ENCODE data around the gene DIAPH1. TPM values are rescaled to one million over a fixed set of nuclear protein-coding genes. Genes with fewer than 3 reads are reported as not detected.

Gene DIAPH1
- polyA plus RNA-seq, 1 experiment: 27.1 TPM

- ChIA-PET POLR2A (no interaction called here), CTCF (interaction anchor here (1.2 to 1.6 kb wide), 2 partner anchors 49 to 51 kb away, joined by 3 to 4 read pairs; no protein-coding TSS in a partner anchor)
- H3K9me3 ChIP-seq (ENCODE audit: control insufficient read depth, insufficient read depth, low read length): no peaks in the 10 kb centered on the region; the same call in 1 of the 2 replicates
- no peaks in the 10 kb centered on the region for H3K27me3 ChIP-seq (ENCODE audit: control insufficient read depth, insufficient read depth, low read length)
- TF ChIP-seq, protein P1, sequence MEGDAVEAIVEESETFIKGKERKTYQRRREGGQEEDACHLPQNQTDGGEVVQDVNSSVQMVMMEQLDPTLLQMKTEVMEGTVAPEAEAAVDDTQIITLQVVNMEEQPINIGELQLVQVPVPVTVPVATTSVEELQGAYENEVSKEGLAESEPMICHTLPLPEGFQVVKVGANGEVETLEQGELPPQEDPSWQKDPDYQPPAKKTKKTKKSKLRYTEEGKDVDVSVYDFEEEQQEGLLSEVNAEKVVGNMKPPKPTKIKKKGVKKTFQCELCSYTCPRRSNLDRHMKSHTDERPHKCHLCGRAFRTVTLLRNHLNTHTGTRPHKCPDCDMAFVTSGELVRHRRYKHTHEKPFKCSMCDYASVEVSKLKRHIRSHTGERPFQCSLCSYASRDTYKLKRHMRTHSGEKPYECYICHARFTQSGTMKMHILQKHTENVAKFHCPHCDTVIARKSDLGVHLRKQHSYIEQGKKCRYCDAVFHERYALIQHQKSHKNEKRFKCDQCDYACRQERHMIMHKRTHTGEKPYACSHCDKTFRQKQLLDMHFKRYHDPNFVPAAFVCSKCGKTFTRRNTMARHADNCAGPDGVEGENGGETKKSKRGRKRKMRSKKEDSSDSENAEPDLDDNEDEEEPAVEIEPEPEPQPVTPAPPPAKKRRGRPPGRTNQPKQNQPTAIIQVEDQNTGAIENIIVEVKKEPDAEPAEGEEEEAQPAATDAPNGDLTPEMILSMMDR (IDR thresholded peaks at IDR 0.05; ENCODE audit: low read depth, low read length): no peak
- H3K4me3 ChIP-seq (ENCODE audit: low read depth, low read length): no peak overlapping the region
- no peak overlapping the region for H3K27ac ChIP-seq (ENCODE audit: low read depth, low read length)
- no peak for DNase-seq (ENCODE audit: low read depth, low spot score)
Observed at GRCh38 chr5:141640698-141641097, 21.9 kb upstream of the DIAPH1 start.

GRCh38 chr5:141640051-141640415, 21.2 kb upstream of the DIAPH1 start:
- DNase-seq (ENCODE audit: low read depth, low spot score): no peak
- H3K9me3 ChIP-seq (ENCODE audit: control insufficient read depth, insufficient read depth, low read length): no peaks in the 10 kb centered on the region; the same call in 1 of the 2 replicates
- POLR2A ChIA-PET: no interaction called here
- TF ChIP-seq, protein P1 (IDR thresholded peaks at IDR 0.05; ENCODE audit: low read depth, low read length): no peak
- no peak overlapping the region for H3K27ac ChIP-seq (ENCODE audit: low read depth, low read length)
- no peak overlapping the region for H3K4me3 ChIP-seq (ENCODE audit: low read depth, low read length)
- no peaks in the 10 kb centered on the region for H3K27me3 ChIP-seq (ENCODE audit: control insufficient read depth, insufficient read depth, low read length)
- CTCF ChIA-PET: interaction anchor here (1.6 kb wide), 1 partner anchor 48 kb away, joined by 4 read pairs; no protein-coding TSS in a partner anchor

DNA sequence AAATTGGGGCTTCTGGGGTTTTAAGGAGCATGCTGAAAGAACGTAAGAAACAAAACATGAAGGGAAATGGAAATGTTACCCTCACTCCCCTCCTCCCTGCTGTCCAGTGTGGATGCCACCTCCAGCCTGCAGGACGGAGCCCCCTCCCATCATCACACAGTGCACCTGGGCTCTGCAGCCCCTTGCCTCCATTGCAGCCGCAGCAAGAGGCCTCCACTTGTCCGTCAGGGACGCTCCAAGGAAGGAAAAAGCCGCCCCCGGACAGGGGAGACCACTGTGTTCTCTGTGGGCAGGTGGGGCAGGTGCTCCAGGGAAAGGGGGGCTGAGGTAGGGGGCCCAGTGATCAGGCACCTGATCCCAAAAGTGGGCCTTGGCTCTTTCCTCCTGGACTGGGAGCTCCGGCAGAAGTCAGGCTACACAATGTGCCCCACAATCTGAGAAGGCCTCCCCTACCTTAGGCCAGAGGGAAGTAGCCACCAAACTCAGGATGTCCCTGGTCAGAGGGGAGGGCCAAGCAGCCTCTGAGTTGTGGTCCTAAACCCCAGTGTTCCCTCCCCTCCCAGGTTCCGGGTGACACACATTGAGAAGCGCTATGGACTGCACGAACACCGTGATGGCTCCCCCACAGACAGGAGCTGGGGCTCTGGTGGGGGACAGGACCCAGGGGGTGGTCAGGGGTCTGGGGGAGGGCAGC, 20.7 kb upstream of the DIAPH1 start:
- POLR2A ChIA-PET: no interaction called here
- TF ChIP-seq, protein P1 (IDR thresholded peaks at IDR 0.05; ENCODE audit: low read depth, low read length): no peak
- CTCF ChIA-PET: interaction anchor here (1.6 to 11.5 kb wide), 3 partner anchors 19 to 47 kb away, joined by 4 to 175 read pairs (median 31); partner anchors contain the start of gene DIAPH1
- H3K4me3 ChIP-seq (ENCODE audit: low read depth, low read length): no peak overlapping the region
- H3K27ac ChIP-seq (ENCODE audit: low read depth, low read length): no peak overlapping the region
- DNase-seq (ENCODE audit: low read depth, low spot score): no peak
- no peaks in the 10 kb centered on the region for H3K27me3 ChIP-seq (ENCODE audit: control insufficient read depth, insufficient read depth, low read length)
- no peaks in the 10 kb centered on the region; the same call in 1 of the 2 replicates for H3K9me3 ChIP-seq (ENCODE audit: control insufficient read depth, insufficient read depth, low read length)

DNA sequence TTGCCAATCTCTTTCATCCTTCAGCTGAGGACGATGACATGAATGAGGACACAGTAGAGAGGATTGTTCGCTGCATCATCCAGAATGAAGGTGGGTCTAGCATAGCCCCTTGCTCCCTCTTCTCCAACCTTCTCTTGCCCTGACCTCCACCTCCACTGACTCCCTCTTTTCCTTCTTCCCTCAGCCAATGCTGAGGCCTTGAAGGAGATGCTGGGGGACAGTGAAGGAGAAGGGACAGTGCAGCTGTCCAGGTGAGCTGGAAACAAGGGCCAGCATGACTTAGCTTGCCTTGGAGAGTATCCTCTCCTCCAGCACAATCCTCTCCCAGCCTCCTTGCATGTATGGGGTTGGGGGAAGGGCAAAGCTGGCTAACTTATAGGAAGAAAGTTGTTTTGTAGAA, 20.0 kb upstream of the DIAPH1 start:
- TF ChIP-seq, protein P1 (IDR thresholded peaks at IDR 0.05; ENCODE audit: low read depth, low read length): no peak
- Histone ChIP-seq H3K27me3 (ENCODE audit: control insufficient read depth, insufficient read depth, low read length) (no peaks in the 10 kb centered on the region), H3K4me3 (ENCODE audit: low read depth, low read length) (no peak overlapping the region), H3K9me3 (ENCODE audit: control insufficient read depth, insufficient read depth, low read length) (no peaks in the 10 kb centered on the region; the same call in 1 of the 2 replicates), H3K27ac (ENCODE audit: low read depth, low read length) (no peak overlapping the region)
- ChIA-PET POLR2A (no interaction called here), CTCF (interaction anchor here (3.9 to 11.5 kb wide), 2 partner anchors 19 to 46 kb away, joined by 31 to 175 read pairs; partner anchors contain the start of gene DIAPH1)
- no peak for DNase-seq (ENCODE audit: low read depth, low spot score)

Measured in AG04450 (cell line).